Measurements from ENCODE around the gene GRM1.

DNA sequence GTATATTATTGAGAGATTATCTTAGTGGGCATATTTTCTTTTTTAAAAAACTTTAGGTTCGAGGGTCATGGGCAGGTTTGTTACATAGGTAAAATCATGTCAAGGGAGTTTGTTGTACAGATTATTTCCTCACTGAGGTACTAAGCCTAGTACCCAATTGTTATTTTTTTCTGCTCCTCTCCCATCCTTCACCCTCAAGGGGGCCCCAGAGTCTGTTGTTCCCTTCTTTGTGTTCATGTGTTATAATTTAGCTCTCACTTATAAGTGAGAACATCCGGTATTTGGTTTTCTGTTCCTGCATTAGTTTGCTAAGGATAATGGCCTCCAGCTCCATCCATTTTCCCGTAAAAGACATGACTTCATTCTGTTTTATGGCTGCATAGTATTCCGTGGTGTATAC lies 266.8 kb downstream of the GRM1 start:
- TF ChIP-seq, protein P1, sequence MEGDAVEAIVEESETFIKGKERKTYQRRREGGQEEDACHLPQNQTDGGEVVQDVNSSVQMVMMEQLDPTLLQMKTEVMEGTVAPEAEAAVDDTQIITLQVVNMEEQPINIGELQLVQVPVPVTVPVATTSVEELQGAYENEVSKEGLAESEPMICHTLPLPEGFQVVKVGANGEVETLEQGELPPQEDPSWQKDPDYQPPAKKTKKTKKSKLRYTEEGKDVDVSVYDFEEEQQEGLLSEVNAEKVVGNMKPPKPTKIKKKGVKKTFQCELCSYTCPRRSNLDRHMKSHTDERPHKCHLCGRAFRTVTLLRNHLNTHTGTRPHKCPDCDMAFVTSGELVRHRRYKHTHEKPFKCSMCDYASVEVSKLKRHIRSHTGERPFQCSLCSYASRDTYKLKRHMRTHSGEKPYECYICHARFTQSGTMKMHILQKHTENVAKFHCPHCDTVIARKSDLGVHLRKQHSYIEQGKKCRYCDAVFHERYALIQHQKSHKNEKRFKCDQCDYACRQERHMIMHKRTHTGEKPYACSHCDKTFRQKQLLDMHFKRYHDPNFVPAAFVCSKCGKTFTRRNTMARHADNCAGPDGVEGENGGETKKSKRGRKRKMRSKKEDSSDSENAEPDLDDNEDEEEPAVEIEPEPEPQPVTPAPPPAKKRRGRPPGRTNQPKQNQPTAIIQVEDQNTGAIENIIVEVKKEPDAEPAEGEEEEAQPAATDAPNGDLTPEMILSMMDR (IDR thresholded peaks at IDR 0.05; ENCODE audit: insufficient read depth, low read depth, low read length), result no peak
- no peak for TF ChIP-seq EZH2 (IDR thresholded peaks at IDR 0.05; ENCODE audit: insufficient read depth, low read length)

All from astrocyte (in vitro differentiated cells and primary cell).